HepG2 (cell line): Measurements from ENCODE around the gene UNC93A. TPM values are rescaled to one million over a fixed set of nuclear protein-coding genes. Genes with fewer than 3 reads are reported as not detected.

ENCODE experiments used
- BRCA1 ChIP-seq: sonication (generic); formaldehyde crosslinking; IDR thresholded peaks from 2 replicates; pipeline ENCODE4 v1.4.0; 2020; ENCODE audit warnings: missing genetic modification reagents
- CBX2 ChIP-seq, 2 experiments: fragments of 200-600 bp in 1 of 2; sonication (generic); formaldehyde crosslinking in 1 of 2; IDR thresholded peaks; 2 replicates each; pipeline versions ENCODE4 v1.7.0 to v1.8.1; 2018 to 2022; ENCODE audit warnings: low read depth in 2 of 2, low read length in 1 of 2, mild to moderate bottlenecking in 1 of 2, missing genetic modification reagents in 1 of 2
- ELF3 ChIP-seq: IDR thresholded peaks from 2 replicates; pipeline ENCODE4 v1.6.1; 2016; ENCODE audit warnings: missing genetic modification reagents, missing compliant biosample characterization
- MTF2 ChIP-seq: sonication (generic); formaldehyde crosslinking; IDR thresholded peaks from 2 replicates; pipeline ENCODE4 v1.5.0; 2020; ENCODE audit warnings: missing genetic modification reagents, borderline replicate concordance
- PRPF4 ChIP-seq: fragments of 200-400 bp; formaldehyde crosslinking; IDR thresholded peaks from 2 replicates; pipeline ENCODE4 v1.6.1; 2016; ENCODE audit warnings: low read length, low read depth; ENCODE audit not compliant: poor library complexity, severe bottlenecking
- RARG ChIP-seq: sonication (generic); formaldehyde crosslinking; IDR thresholded peaks from 2 replicates; pipeline ENCODE4 v1.4.0; 2020; ENCODE audit warnings: low read depth, mild to moderate bottlenecking, missing genetic modification reagents
- RNF2 ChIP-seq: fragments of 450-650 bp; conservative IDR thresholded peaks from 2 replicates; pipeline ENCODE4 v1.6.1; 2016; ENCODE audit warnings: low read depth
- SMAD1 ChIP-seq: sonication (generic); formaldehyde crosslinking; IDR thresholded peaks from 2 replicates; pipeline ENCODE4 v1.4.0; 2020; ENCODE audit warnings: missing genetic modification reagents, low read depth, mild to moderate bottlenecking, borderline replicate concordance
- TEAD3 ChIP-seq: optimal IDR thresholded peaks from 2 replicates; pipeline ENCODE3; 2016; ENCODE audit warnings: borderline replicate concordance
- ZFP37 ChIP-seq: sonication (generic); formaldehyde crosslinking; IDR thresholded peaks from 2 replicates; pipeline ENCODE4 v1.4.0; 2020; ENCODE audit warnings: missing genetic modification reagents, borderline replicate concordance
- ZNF496 ChIP-seq: sonication (generic); formaldehyde crosslinking; IDR thresholded peaks from 2 replicates; pipeline ENCODE4 v1.8.1; 2023; ENCODE audit warnings: mild to moderate bottlenecking, moderate library complexity, missing genetic modification reagents; ENCODE audit not compliant: insufficient replicate concordance
- ZNF530 ChIP-seq: sonication (generic); formaldehyde crosslinking; IDR thresholded peaks from 2 replicates; pipeline ENCODE4 v1.5.0; 2020; ENCODE audit warnings: low read depth, mild to moderate bottlenecking, missing genetic modification reagents
- ZNF746 ChIP-seq: sonication (generic); formaldehyde crosslinking; IDR thresholded peaks from 2 replicates; pipeline ENCODE4 v1.8.0; 2022; ENCODE audit warnings: mild to moderate bottlenecking, missing genetic modification reagents
- ZNF75D ChIP-seq: sonication (generic); formaldehyde crosslinking; IDR thresholded peaks from 2 replicates; pipeline ENCODE4 v1.8.1; 2023; ENCODE audit warnings: missing genetic modification reagents, mild to moderate bottlenecking, borderline replicate concordance
- polyA plus RNA-seq, 8 experiments: library from polyadenylated mRNA; depleted of rRNA in 3 of 8; stranded (reverse) in 7 of 8; unstranded in 1 of 8; fragments of >200 nt; fragmentation: Illumina TruSeq in 4 of 8; extraction: Trizol in 4 of 8; gene quantifications; 2 replicates each; pipeline versions ENCODE4 v1.2.1 to v1.2.3, GENCODE V29; 2011 to 2016; ENCODE audit warnings: low read depth in 4 of 8, missing spikeins in 1 of 8, mixed read lengths in 1 of 8; ENCODE audit not compliant: insufficient read depth in 1 of 8
- total RNA-seq, 5 experiments: library from RNA; depleted of rRNA; stranded (reverse); fragments of >200 nt; fragmentation: Illumina TruSeq; extraction: Trizol; gene quantifications; 2 replicates each; pipeline ENCODE4 v1.2.3, GENCODE V29; 2016; ENCODE audit warnings: low read depth in 1 of 5
- TF ChIP-seq, protein P1 (sequence below): sonication (generic); formaldehyde crosslinking; IDR thresholded peaks from 2 replicates; pipeline ENCODE4 v1.5.0; 2020; ENCODE audit warnings: missing genetic modification reagents, mild to moderate bottlenecking, borderline replicate concordance
- TF ChIP-seq, protein P2 (sequence below): sonication (generic); formaldehyde crosslinking; IDR thresholded peaks from 2 replicates; pipeline ENCODE4 v1.4.0; 2020; ENCODE audit warnings: mild to moderate bottlenecking, missing genetic modification reagents
- TF ChIP-seq, protein P3 (sequence below): sonication (generic); formaldehyde crosslinking; IDR thresholded peaks from 2 replicates; pipeline ENCODE4 v1.8.0; 2022; ENCODE audit warnings: mild to moderate bottlenecking, missing genetic modification reagents, moderate library complexity
- TF ChIP-seq, protein P4 (sequence below): sonication (generic); formaldehyde crosslinking; IDR thresholded peaks from 2 replicates; pipeline ENCODE4 v1.4.0; 2020; ENCODE audit warnings: missing genetic modification reagents, borderline replicate concordance
- TF ChIP-seq, protein P5 (sequence below): IDR thresholded peaks from 2 replicates; pipeline ENCODE4 v1.6.1; 2016; ENCODE audit warnings: missing biosample characterization, missing genetic modification reagents, low read depth
- TF ChIP-seq, protein P6 (sequence below): sonication (generic); formaldehyde crosslinking; conservative IDR thresholded peaks from 2 replicates; pipeline ENCODE4 v1.4.0; 2020; ENCODE audit warnings: missing genetic modification reagents

UNC93A gene
- total and polyA plus RNA-seq, 2 of the 13 experiments (the other 11 are each of a cell fraction or from before 2014, with no cell fraction given), result 11.0 to 42.7 TPM

DNA sequence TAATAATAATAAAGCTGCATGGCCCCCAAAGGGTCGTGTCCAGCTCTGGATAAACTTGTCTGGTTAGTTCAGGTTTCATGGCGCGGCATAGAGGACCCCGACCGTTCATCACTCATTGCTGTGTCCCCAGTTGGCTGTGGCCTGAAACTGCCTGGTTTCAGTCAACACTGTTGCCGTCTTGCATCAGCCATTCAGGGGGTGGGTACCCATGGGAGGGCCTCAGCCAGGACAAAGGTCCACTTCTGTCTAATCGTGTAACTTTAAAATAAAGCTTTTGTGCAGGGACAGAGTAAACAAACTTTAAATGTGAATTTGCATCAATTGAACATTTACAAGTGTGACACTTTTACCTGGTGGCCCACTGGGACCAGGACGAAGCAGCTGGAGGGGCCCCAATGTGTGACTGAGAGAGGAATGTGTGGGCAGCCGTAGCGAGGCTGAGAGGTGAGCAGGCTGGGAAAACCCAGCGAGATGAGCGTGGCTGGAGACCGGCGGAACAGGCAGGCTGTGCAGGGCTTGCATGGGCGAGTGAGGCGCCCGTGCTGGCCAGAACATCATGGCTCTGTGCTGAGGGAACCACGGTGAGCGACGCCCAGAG is 22.3 kb upstream of the UNC93A start (continued):
- TF ChIP-seq, protein P1, sequence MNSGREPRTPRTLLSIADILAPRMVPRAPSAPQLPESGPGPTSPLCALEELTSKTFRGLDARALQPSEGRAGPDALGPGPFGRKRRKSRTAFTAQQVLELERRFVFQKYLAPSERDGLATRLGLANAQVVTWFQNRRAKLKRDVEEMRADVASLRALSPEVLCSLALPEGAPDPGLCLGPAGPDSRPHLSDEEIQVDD (CRISPR knock-in tag), result no peak; the same call in 1 of the 2 replicates
- TF ChIP-seq, protein P2, sequence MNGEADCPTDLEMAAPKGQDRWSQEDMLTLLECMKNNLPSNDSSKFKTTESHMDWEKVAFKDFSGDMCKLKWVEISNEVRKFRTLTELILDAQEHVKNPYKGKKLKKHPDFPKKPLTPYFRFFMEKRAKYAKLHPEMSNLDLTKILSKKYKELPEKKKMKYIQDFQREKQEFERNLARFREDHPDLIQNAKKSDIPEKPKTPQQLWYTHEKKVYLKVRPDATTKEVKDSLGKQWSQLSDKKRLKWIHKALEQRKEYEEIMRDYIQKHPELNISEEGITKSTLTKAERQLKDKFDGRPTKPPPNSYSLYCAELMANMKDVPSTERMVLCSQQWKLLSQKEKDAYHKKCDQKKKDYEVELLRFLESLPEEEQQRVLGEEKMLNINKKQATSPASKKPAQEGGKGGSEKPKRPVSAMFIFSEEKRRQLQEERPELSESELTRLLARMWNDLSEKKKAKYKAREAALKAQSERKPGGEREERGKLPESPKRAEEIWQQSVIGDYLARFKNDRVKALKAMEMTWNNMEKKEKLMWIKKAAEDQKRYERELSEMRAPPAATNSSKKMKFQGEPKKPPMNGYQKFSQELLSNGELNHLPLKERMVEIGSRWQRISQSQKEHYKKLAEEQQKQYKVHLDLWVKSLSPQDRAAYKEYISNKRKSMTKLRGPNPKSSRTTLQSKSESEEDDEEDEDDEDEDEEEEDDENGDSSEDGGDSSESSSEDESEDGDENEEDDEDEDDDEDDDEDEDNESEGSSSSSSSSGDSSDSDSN, result peak; percentile 99
- no peak for TF ChIP-seq MTF2
- peak; percentile 80 for TF ChIP-seq ELF3 (CRISPR knock-in tag)
- peak; percentile 72; the same call in 1 of the 2 replicates for TF ChIP-seq RARG (CRISPR knock-in tag)
- peak; percentile 96 for TF ChIP-seq ZNF746 (CRISPR knock-in tag)
- no peak for TF ChIP-seq ZNF530 (CRISPR knock-in tag)
- TF ChIP-seq, protein P3, sequence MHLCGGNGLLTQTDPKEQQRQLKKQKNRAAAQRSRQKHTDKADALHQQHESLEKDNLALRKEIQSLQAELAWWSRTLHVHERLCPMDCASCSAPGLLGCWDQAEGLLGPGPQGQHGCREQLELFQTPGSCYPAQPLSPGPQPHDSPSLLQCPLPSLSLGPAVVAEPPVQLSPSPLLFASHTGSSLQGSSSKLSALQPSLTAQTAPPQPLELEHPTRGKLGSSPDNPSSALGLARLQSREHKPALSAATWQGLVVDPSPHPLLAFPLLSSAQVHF (CRISPR knock-in tag), result 0 out of 2 replicates have a peak, but pooled peaks have one; percentile 63
- TF ChIP-seq ZFP37, result peak; percentile 96; the same call in 1 of the 2 replicates
- TF ChIP-seq CBX2 (IDR thresholded peaks at IDR 0.05; ENCODE audit: low read depth, low read length), result no peak
- no peak for TF ChIP-seq CBX2 (CRISPR knock-in tag; IDR thresholded peaks at IDR 0.05; ENCODE audit: low read depth)
- no peak for TF ChIP-seq ZNF496 (CRISPR knock-in tag)
- TF ChIP-seq BRCA1 (CRISPR knock-in tag), result peak; percentile 77; the same call in 1 of the 2 replicates
- TF ChIP-seq RNF2, result peak; percentile 76; the same call in 1 of the 2 replicates
- peak; percentile 91 for TF ChIP-seq TEAD3
- TF ChIP-seq, protein P4, sequence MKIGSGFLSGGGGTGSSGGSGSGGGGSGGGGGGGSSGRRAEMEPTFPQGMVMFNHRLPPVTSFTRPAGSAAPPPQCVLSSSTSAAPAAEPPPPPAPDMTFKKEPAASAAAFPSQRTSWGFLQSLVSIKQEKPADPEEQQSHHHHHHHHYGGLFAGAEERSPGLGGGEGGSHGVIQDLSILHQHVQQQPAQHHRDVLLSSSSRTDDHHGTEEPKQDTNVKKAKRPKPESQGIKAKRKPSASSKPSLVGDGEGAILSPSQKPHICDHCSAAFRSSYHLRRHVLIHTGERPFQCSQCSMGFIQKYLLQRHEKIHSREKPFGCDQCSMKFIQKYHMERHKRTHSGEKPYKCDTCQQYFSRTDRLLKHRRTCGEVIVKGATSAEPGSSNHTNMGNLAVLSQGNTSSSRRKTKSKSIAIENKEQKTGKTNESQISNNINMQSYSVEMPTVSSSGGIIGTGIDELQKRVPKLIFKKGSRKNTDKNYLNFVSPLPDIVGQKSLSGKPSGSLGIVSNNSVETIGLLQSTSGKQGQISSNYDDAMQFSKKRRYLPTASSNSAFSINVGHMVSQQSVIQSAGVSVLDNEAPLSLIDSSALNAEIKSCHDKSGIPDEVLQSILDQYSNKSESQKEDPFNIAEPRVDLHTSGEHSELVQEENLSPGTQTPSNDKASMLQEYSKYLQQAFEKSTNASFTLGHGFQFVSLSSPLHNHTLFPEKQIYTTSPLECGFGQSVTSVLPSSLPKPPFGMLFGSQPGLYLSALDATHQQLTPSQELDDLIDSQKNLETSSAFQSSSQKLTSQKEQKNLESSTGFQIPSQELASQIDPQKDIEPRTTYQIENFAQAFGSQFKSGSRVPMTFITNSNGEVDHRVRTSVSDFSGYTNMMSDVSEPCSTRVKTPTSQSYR (CRISPR knock-in tag), result peak; percentile 55; the same call in 1 of the 2 replicates
- TF ChIP-seq, protein P5, sequence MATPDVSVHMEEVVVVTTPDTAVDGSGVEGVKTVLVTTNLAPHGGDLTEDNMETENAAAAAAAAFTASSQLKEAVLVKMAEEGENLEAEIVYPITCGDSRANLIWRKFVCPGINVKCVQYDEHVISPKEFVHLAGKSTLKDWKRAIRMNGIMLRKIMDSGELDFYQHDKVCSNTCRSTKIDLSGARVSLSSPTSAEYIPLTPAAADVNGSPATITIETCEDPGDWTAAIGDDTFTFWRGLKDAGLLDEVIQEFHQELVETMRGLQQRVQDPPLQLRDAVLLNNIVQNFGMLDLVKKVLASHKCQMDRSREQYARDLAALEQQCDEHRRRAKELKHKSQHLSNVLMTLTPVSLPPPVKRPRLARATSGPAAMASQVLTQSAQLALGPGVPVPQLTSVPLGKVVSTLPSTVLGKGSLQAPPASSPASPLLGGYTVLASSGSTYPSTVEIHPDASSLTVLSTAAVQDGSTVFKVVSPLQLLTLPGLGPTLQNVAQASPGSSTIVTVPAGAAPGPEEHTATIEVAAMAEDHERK, result no peak; the same call in 1 of the 2 replicates
- TF ChIP-seq ZNF75D (CRISPR knock-in tag), result no peak
- peak; percentile 93; the same call in 1 of the 2 replicates for TF ChIP-seq SMAD1 (CRISPR knock-in tag)
- TF ChIP-seq PRPF4, result no peak
- TF ChIP-seq, protein P6, sequence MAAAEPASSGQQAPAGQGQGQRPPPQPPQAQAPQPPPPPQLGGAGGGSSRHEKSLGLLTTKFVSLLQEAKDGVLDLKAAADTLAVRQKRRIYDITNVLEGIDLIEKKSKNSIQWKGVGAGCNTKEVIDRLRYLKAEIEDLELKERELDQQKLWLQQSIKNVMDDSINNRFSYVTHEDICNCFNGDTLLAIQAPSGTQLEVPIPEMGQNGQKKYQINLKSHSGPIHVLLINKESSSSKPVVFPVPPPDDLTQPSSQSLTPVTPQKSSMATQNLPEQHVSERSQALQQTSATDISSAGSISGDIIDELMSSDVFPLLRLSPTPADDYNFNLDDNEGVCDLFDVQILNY (CRISPR knock-in tag), result no peak
